Stomach (tissue), 9 donors: ENCODE measurements around the gene SNRNP25. TPM values are rescaled to one million over a fixed set of nuclear protein-coding genes. Genes with fewer than 3 reads are reported as not detected.

Source experiments
- DNase-seq, 2 donors: peaks; one replicate each; pipeline versions ENCODE4 v3.0.0 to v3.0.0-alpha.2; 2013 to 2019
- H3K27ac ChIP-seq, 5 donors: fragments of 200-600 bp in 4 of 5; sonication (generic) in 4 of 5; one replicate each; pipeline ENCODE4 v1.5.1; 2013 to 2019; ENCODE audit warnings: mild to moderate bottlenecking in 1 of 5, moderate library complexity in 1 of 5
- H3K27me3 ChIP-seq, 3 donors: fragments of 200-600 bp; sonication (generic); one replicate each; pipeline ENCODE4 v1.5.1; 2017 to 2019; ENCODE audit warnings: mixed run types in 1 of 3
- H3K36me3 ChIP-seq, 4 donors: fragments of 200-600 bp; sonication (generic); 1 replicate in 3 of 4; 2 replicates in 1 of 4; pipeline ENCODE4 v1.5.1; 2016 to 2019
- H3K4me1 ChIP-seq, 4 donors: fragments of 200-600 bp; sonication (generic); one replicate each; pipeline ENCODE4 v1.5.1; 2016 to 2019
- H3K4me3 ChIP-seq, 4 donors: fragments of 200-600 bp; sonication (generic) in 3 of 4; one replicate each; pipeline ENCODE4 v1.5.1; 2016 to 2019; ENCODE audit warnings: mild to moderate bottlenecking in 1 of 4
- H3K9me3 ChIP-seq, 4 donors: fragments of 200-600 bp; sonication (generic); one replicate each; pipeline ENCODE4 v1.5.1; 2016 to 2019
- CTCF ChIP-seq, 7 experiments: fragments of 450-650 bp in 4 of 7; fragments of 200-600 bp in 3 of 7; sonication (generic) in 3 of 7; IDR thresholded peaks; one replicate each; pipeline ENCODE4 v1.5.1; 2016 to 2019; ENCODE audit warnings: antibody characterized with exemption in 7 of 7, control low read depth in 2 of 7, mild to moderate bottlenecking in 1 of 7
- EP300 ChIP-seq: sonication (generic); formaldehyde crosslinking; IDR thresholded peaks from one replicate; pipeline ENCODE4 v1.6.1; 2017; ENCODE audit warnings: antibody characterized with exemption
- POLR2A ChIP-seq, 4 donors: fragments of 450-650 bp; IDR thresholded peaks; one replicate each; pipeline ENCODE4 v1.6.1; 2016; ENCODE audit warnings: antibody characterized with exemption in 4 of 4, control low read depth in 2 of 4, mild to moderate bottlenecking in 1 of 4, moderate library complexity in 1 of 4
- POLR2AphosphoS5 ChIP-seq, 3 donors: sonication (generic); formaldehyde crosslinking; IDR thresholded peaks; one replicate each; pipeline ENCODE4 v1.6.1; 2016; ENCODE audit warnings: antibody characterized with exemption in 3 of 3
- WGBS, 5 donors: extraction: QIAGEN DNeasy Blood & Tissue Kit in 3 of 5; methylation state at CpG; one replicate each; pipeline versions ENCODE4 v1.1.5 to v1.1.7; 2013 to 2018; 5-methylcytosine and 5-hydroxymethylcytosine counted together
- intact Hi-C: fragments of 100-400 bp; cut with DNase I; formaldehyde crosslinking; loops from one replicate; pipeline ENCODE4 v1.15.1; 2023; ENCODE audit warnings: low total_unique reads
- polyA plus RNA-seq, 3 donors: library from polyadenylated mRNA; stranded (reverse); fragments of 200-250 nt; gene quantifications; one replicate each; pipeline ENCODE4 v1.2.3, GENCODE V29; 2013
- total RNA-seq, 5 donors: library from RNA; depleted of rRNA; stranded (reverse); fragments of >200 nt; gene quantifications; one replicate each; pipeline versions ENCODE4 v1.1.0 to v1.2.3, GENCODE V29; 2014 to 2016
- donor health status: healthy with polysubstance abuse.
- donor health status: Bipolar disorder and iron deficiency.
- donor health status: healthy.

SNRNP25 gene
- total and polyA plus RNA-seq, 8 donors: 2.3 to 40.2 (median 19.3) TPM

GRCh38 chr16:38941-39892 is 14.4 kb upstream of the SNRNP25 start:
- peak; percentile 73 to 81 for DNase-seq
- no peak for TF ChIP-seq CTCF (IDR thresholded peaks at IDR 0.05)
- TF ChIP-seq POLR2A (IDR thresholded peaks at IDR 0.05): no peak
- TF ChIP-seq POLR2AphosphoS5 (IDR thresholded peaks at IDR 0.05): peak in 2 of 3 donors; percentile 74 to 83
- Histone ChIP-seq H3K36me3 (peaks cover 0 to 19% (median 11%) of the 10 kb centered on the region in 4 donors), H3K9me3 (no peaks in the 10 kb centered on the region), H3K4me1 (peaks cover 0 to 23% (median 14%) of the 10 kb centered on the region in 4 donors), H3K27ac (peak overlapping the region; percentile 41 to 81 (median 67)), H3K4me3 (no peak overlapping the region), H3K27me3 (no peaks in the 10 kb centered on the region)
- 75 to 85% (median 81%) methylated on average over 11 to 13 of the region's 13 CpGs for WGBS, 5 donors
- intact Hi-C loops: no loop called here

DNA sequence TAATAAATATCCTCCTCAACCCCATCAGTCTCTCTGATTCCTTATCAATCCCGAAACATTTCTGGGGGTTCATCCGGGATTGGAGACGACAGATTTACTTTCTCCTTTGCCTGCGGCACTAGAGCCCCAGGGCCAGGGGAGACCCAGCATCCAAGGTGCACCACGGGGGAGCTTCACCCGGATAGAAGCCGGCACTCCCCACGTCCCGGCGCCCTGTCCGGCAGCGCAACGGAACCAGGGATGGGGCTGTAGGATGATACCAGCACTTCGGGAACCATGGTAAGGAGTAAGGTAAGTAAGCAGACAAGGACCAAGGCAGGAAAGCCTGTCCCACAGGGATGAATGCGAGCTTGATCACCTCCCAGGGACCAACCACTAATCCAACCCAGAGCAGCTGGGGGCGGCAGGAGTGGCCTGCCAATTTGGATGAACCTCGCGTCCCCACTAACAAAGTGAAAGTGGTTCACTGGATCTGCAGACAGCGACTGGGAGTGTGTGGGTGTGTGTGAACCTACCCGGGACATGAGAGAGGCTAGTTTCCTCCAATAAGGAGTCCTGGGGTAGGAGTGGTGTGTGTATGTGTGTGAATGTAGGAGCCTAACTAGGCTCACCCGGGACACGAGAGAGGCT is 12.1 kb upstream of the SNRNP25 start:
- intact Hi-C loops: no loop called here
- H3K27me3 ChIP-seq: no peaks in the 10 kb centered on the region
- H3K4me3 ChIP-seq: no peak overlapping the region
- peaks cover 0 to 23% (median 14%) of the 10 kb centered on the region in 4 donors for H3K4me1 ChIP-seq
- no peak for DNase-seq
- TF ChIP-seq POLR2AphosphoS5 (IDR thresholded peaks at IDR 0.05) (no peak), POLR2A (IDR thresholded peaks at IDR 0.05) (no peak), EP300 (no peak), CTCF (IDR thresholded peaks at IDR 0.05) (no peak)
- peaks cover 6 to 39% (median 29%) of the 10 kb centered on the region in 4 donors for H3K36me3 ChIP-seq
- H3K27ac ChIP-seq: no peak overlapping the region
- H3K9me3 ChIP-seq: no peaks in the 10 kb centered on the region
- 87 to 93% (median 91%) methylated on average over 22 of the region's 22 CpGs for WGBS, 5 donors

DNA sequence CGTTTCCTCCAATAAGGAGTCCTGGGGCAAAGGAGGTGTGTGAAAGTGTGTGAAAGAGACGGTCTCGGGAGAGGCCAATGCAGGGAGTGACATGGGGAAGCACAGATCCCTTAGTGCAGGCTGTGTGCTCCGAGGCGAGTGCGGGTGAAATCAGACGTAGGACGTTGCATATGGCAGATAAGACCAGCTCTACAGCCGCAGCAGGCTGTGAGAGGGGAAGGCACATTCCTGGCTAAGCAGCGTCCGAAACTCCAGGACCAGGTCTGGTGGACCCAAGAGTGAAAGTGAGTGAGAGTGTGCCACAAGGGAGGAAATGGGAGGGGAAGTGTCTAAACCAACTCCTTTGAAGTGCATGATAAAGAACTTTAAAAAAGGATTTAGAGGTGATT is 11.6 kb upstream of the SNRNP25 start:
- no peak overlapping the region for H3K4me3 ChIP-seq
- no peak for DNase-seq
- WGBS, 5 donors: 86 to 92% (median 89%) methylated on average over 11 of the region's 11 CpGs
- H3K4me1 ChIP-seq: peaks cover 0 to 23% (median 14%) of the 10 kb centered on the region in 4 donors
- H3K9me3 ChIP-seq: no peaks in the 10 kb centered on the region
- no peak overlapping the region for H3K27ac ChIP-seq
- no peaks in the 10 kb centered on the region for H3K27me3 ChIP-seq
- peaks cover 8 to 44% (median 34%) of the 10 kb centered on the region in 4 donors for H3K36me3 ChIP-seq
- intact Hi-C loops: no loop called here
- TF ChIP-seq POLR2A (IDR thresholded peaks at IDR 0.05) (no peak), POLR2AphosphoS5 (IDR thresholded peaks at IDR 0.05) (no peak), CTCF (IDR thresholded peaks at IDR 0.05) (no peak), EP300 (no peak)

GRCh38 chr16:42691-43090 is 10.9 kb upstream of the SNRNP25 start:
- no peak for DNase-seq
- Histone ChIP-seq H3K27me3 (no peaks in the 10 kb centered on the region), H3K9me3 (no peaks in the 10 kb centered on the region), H3K36me3 (peaks cover 11 to 49% (median 38%) of the 10 kb centered on the region in 4 donors), H3K4me1 (peaks cover 0 to 19% (median 14%) of the 10 kb centered on the region in 4 donors), H3K27ac (no peak overlapping the region), H3K4me3 (no peak overlapping the region)
- no peak for TF ChIP-seq POLR2AphosphoS5 (IDR thresholded peaks at IDR 0.05)
- TF ChIP-seq CTCF (IDR thresholded peaks at IDR 0.05): no peak
- no peak for TF ChIP-seq EP300
- TF ChIP-seq POLR2A (IDR thresholded peaks at IDR 0.05): no peak
- 85 to 92% (median 89%) methylated on average over 4 of the region's 4 CpGs for WGBS, 5 donors
- intact Hi-C loops: no loop called here
